Keratinocyte (primary cell): Measurements from ENCODE around the gene DEXI. TPM values are rescaled to one million over a fixed set of nuclear protein-coding genes. Genes with fewer than 3 reads are reported as not detected.

Experiments used
- DNase-seq: peaks from one replicate; pipeline ENCODE4 v3.0.0-alpha.2; 2011; ENCODE audit warnings: low read depth, missing footprints, low spot score
- FAIRE-seq: peaks from 2 replicates; lab custom pipeline; 2011; peaks lifted over from hg19 to GRCh38; lab: Jason Lieb, UNC
- H2AFZ ChIP-seq: 2 replicates; pipeline ENCODE4 v1.6.0; 2012; ENCODE audit warnings: low read length, control low read depth, inconsistent platforms; ENCODE audit not compliant: control insufficient read depth
- H3K27ac ChIP-seq: 2 replicates; pipeline ENCODE4 v1.5.1; 2011; ENCODE audit warnings: low read length; ENCODE audit not compliant: control insufficient read depth, insufficient read depth
- H3K27me3 ChIP-seq: 3 replicates; pipeline ENCODE4 v1.6.0; 2011; ENCODE audit warnings: low read length; ENCODE audit not compliant: control insufficient read depth, insufficient read depth; ENCODE audit errors: extremely low read depth
- H3K36me3 ChIP-seq, 2 experiments: 2 replicates in 1 of 2; 3 replicates in 1 of 2; pipeline ENCODE4 v1.5.1; 2011; ENCODE audit warnings: low read length in 2 of 2, mild to moderate bottlenecking in 1 of 2; ENCODE audit not compliant: control insufficient read depth in 2 of 2, insufficient read depth in 2 of 2; ENCODE audit errors: extremely low read depth in 1 of 2
- H3K4me1 ChIP-seq: 3 replicates; pipeline ENCODE4 v1.5.1; 2011; ENCODE audit warnings: low read length; ENCODE audit not compliant: control insufficient read depth, insufficient read depth; ENCODE audit errors: extremely low read depth
- H3K4me2 ChIP-seq: 3 replicates; pipeline ENCODE4 v1.6.0; 2011; ENCODE audit warnings: low read depth, low read length; ENCODE audit not compliant: control insufficient read depth, insufficient read depth; ENCODE audit errors: extremely low read depth
- H3K4me3 ChIP-seq, 3 experiments: fragments of 200-600 bp in 1 of 3; sonication (generic) in 1 of 3; 2 replicates in 2 of 3; 3 replicates in 1 of 3; pipeline ENCODE4 v1.5.1; 2011 to 2016; ENCODE audit warnings: low read length in 3 of 3, mild to moderate bottlenecking in 3 of 3, control low read depth in 2 of 3, inconsistent platforms in 1 of 3, low read depth in 1 of 3, mixed read lengths in 1 of 3, mixed run types in 1 of 3, moderate library complexity in 1 of 3; ENCODE audit not compliant: control insufficient read depth in 2 of 3, insufficient read depth in 2 of 3; ENCODE audit errors: extremely low read depth in 1 of 3
- H3K79me2 ChIP-seq: 2 replicates; pipeline ENCODE4 v1.6.0; 2012; ENCODE audit warnings: low read length; ENCODE audit not compliant: control insufficient read depth, insufficient read depth
- H3K9ac ChIP-seq: 3 replicates; pipeline ENCODE4 v1.6.0; 2011; ENCODE audit warnings: low read length; ENCODE audit not compliant: control insufficient read depth, insufficient read depth; ENCODE audit errors: extremely low read depth
- H3K9me1 ChIP-seq: 3 replicates; pipeline ENCODE4 v1.6.0; 2011; ENCODE audit warnings: low read length; ENCODE audit not compliant: control insufficient read depth, insufficient read depth; ENCODE audit errors: extremely low read depth
- H3K9me3 ChIP-seq: 2 replicates; pipeline ENCODE4 v1.5.1; 2012; ENCODE audit warnings: low read depth, low read length; ENCODE audit not compliant: control insufficient read depth
- H4K20me1 ChIP-seq: 3 replicates; pipeline ENCODE4 v1.6.0; 2011; ENCODE audit warnings: low read length; ENCODE audit not compliant: control insufficient read depth, insufficient read depth; ENCODE audit errors: extremely low read depth
- EZH2 ChIP-seq: IDR thresholded peaks from one replicate; pipeline ENCODE4 v1.6.1; 2012; ENCODE audit warnings: inconsistent platforms, mild to moderate bottlenecking, low read length, moderate library complexity
- dilution Hi-C: fragments of 300-500 bp; cut with MboI; formaldehyde crosslinking; loops from one replicate; pipeline ENCODE4 v1.7.0; 2020; ENCODE audit warnings: low sequenced_read_pairs; ENCODE audit not compliant: extremely low pct_ligation_motif_present
- polyA plus RNA-seq, 5 experiments: library from polyadenylated mRNA; depleted of rRNA in 3 of 5; stranded (reverse) in 3 of 5; stranded (forward) in 1 of 5; unstranded in 1 of 5; fragments of >200 nt; gene quantifications; 1 replicate in 1 of 5; 2 replicates in 3 of 5; 3 replicates in 1 of 5; pipeline versions ENCODE4 v1.2.1 to v1.2.3, GENCODE V29; 2011 to 2012; ENCODE audit warnings: missing spikeins in 2 of 5, low read depth in 1 of 5, low replicate concordance in 1 of 5
- TF ChIP-seq, protein P1 (sequence below), 3 experiments: IDR thresholded peaks in 1 of 3; conservative IDR thresholded peaks in 1 of 3; optimal IDR thresholded peaks in 1 of 3; 2 replicates in 2 of 3; 3 replicates in 1 of 3; pipeline versions ENCODE3 to v1.5.1; 2011; ENCODE audit warnings: low read length in 3 of 3, mild to moderate bottlenecking in 3 of 3, moderate library complexity in 2 of 3, control low read depth in 1 of 3, inconsistent platforms in 1 of 3; ENCODE audit not compliant: insufficient read depth in 2 of 3; ENCODE audit errors: extremely low read depth in 1 of 3

The DEXI gene
- polyA plus RNA-seq, 1 donor (not counting 4 experiments of a cell fraction or from before 2014, with no cell fraction given), result 25.9 TPM

DNA sequence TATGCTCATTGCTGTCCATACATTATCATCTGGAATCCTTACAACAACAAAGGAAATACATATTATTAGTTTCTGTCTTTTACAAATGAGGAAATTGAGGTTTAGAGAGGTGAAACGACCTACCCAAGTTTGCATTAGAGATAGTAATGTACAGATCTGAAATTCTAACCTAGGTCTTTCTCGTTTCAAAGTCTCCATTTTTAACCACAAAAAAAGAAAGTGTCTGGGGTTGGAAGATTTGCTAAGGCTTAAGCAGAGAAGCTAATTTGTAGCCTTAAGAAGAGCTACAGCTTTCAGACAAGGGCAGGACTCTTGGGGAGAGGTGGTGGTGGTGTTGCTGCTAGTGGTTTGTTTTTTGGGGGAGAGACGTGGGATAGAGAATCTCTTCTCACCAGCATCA lies 46.1 kb downstream of the DEXI start:
- Histone ChIP-seq H3K4me1 (no peaks in the 10 kb centered on the region), H3K9me3 (no peaks in the 10 kb centered on the region), H4K20me1 (peaks cover 1% of the 10 kb centered on the region), H3K27ac (no peak overlapping the region), H3K9me1 (no peaks in the 10 kb centered on the region), H3K27me3 (no peaks in the 10 kb centered on the region), H3K79me2 (no peaks in the 10 kb centered on the region), H3K4me3 (no peak overlapping the region), H2AFZ (no peak overlapping the region), H3K4me2 (no peak overlapping the region), H3K9ac (no peak overlapping the region), H3K36me3 (no peaks in the 10 kb centered on the region)
- no peak for DNase-seq
- TF ChIP-seq, protein P1, sequence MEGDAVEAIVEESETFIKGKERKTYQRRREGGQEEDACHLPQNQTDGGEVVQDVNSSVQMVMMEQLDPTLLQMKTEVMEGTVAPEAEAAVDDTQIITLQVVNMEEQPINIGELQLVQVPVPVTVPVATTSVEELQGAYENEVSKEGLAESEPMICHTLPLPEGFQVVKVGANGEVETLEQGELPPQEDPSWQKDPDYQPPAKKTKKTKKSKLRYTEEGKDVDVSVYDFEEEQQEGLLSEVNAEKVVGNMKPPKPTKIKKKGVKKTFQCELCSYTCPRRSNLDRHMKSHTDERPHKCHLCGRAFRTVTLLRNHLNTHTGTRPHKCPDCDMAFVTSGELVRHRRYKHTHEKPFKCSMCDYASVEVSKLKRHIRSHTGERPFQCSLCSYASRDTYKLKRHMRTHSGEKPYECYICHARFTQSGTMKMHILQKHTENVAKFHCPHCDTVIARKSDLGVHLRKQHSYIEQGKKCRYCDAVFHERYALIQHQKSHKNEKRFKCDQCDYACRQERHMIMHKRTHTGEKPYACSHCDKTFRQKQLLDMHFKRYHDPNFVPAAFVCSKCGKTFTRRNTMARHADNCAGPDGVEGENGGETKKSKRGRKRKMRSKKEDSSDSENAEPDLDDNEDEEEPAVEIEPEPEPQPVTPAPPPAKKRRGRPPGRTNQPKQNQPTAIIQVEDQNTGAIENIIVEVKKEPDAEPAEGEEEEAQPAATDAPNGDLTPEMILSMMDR (optimal IDR thresholded peaks at IDR 0.05 in 1 of 3, IDR thresholded peaks at IDR 0.05 in 1 of 3, conservative IDR thresholded peaks at IDR 0.05 in 1 of 3; ENCODE audit: extremely low read depth in 1 of 3, insufficient read depth in 2 of 3, low read length in 3 of 3), result no peak
- TF ChIP-seq EZH2, result no peak
- dilution Hi-C loops, result no loop called here
- no peak for FAIRE-seq

DNA sequence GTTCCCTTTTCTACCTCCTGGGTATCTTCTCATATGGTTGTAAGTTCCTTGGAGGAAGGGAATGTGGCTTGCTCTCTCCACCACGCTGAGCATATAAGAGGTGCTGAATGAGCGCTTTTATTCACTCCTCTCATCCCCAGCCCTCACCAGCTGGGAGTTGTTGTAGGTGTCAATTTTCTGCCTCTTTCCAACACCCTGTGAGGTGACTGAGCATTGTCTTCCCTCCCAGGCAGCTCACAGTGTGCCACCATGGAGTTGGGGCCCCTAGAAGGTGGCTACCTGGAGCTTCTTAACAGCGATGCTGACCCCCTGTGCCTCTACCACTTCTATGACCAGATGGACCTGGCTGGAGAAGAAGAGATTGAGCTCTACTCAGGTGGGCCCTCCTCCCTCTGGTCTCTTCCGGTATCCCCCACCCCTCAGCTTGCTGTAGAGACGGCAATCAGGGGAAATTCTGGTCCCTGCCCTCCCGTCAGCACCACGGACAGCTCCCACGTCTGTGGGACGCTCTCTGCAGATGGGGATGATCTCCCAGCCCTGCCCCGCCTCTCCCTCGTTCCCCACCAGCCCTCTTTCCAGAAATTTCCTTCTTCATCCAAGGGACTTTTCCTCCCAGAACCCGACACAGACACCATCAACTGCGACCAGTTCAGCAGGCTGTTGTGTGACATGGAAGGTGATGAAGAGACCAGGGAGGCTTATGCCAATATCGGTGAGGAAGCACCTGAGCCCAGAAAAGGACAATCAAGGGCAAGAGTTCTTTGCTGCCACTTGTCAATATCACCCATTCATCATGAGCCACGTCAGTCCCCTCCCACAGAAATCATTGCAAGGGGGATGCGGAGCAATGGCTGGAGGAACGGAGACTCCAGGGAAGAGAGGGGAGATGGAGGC lies 47.0 kb downstream of the DEXI start:
- Histone ChIP-seq H3K79me2 (no peaks in the 10 kb centered on the region), H3K9me3 (no peaks in the 10 kb centered on the region), H3K4me3 (no peak overlapping the region), H3K4me2 (no peak overlapping the region), H3K27ac (no peak overlapping the region), H3K9ac (no peak overlapping the region), H3K27me3 (no peaks in the 10 kb centered on the region), H4K20me1 (no peaks in the 10 kb centered on the region), H3K4me1 (no peaks in the 10 kb centered on the region), H2AFZ (no peak overlapping the region), H3K36me3 (no peaks in the 10 kb centered on the region), H3K9me1 (no peaks in the 10 kb centered on the region)
- FAIRE-seq (no peak), DNase-seq (no peak)
- TF ChIP-seq, protein P1 (optimal IDR thresholded peaks at IDR 0.05 in 1 of 3, IDR thresholded peaks at IDR 0.05 in 1 of 3, conservative IDR thresholded peaks at IDR 0.05 in 1 of 3; ENCODE audit: extremely low read depth in 1 of 3, insufficient read depth in 2 of 3, low read length in 3 of 3), result no peak
- dilution Hi-C loops, result no loop called here
